ENCODE results near the gene POLR2F.

DNA sequence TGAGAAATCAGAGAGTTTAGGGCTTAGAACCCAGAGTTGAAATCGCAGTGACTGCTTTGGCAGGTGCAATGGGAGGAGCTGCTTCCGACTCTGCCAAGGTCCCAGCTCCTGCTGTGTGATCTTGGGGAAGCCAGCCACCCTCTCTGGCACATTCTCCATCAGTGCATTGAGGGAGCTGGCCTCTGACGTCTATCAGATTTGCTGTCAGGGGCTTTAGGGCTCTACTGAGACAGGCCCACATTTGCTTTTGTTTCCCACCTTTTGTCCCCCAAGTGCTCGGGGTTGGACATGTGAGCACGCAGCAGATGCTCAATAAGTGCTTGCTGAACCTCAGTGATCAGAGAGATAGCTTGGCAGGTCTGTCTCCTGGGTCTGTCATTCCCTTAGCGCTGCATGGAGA is 41.5 kb downstream of the POLR2F start:
- TF ChIP-seq, protein P1, sequence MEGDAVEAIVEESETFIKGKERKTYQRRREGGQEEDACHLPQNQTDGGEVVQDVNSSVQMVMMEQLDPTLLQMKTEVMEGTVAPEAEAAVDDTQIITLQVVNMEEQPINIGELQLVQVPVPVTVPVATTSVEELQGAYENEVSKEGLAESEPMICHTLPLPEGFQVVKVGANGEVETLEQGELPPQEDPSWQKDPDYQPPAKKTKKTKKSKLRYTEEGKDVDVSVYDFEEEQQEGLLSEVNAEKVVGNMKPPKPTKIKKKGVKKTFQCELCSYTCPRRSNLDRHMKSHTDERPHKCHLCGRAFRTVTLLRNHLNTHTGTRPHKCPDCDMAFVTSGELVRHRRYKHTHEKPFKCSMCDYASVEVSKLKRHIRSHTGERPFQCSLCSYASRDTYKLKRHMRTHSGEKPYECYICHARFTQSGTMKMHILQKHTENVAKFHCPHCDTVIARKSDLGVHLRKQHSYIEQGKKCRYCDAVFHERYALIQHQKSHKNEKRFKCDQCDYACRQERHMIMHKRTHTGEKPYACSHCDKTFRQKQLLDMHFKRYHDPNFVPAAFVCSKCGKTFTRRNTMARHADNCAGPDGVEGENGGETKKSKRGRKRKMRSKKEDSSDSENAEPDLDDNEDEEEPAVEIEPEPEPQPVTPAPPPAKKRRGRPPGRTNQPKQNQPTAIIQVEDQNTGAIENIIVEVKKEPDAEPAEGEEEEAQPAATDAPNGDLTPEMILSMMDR (IDR thresholded peaks at IDR 0.05) = no peak
- no peak for TF ChIP-seq POLR2A (IDR thresholded peaks at IDR 0.05)

All from lower leg skin (tissue), 3 donors.